Measurements from ENCODE around the gene MPPED2. TPM values are rescaled to one million over a fixed set of nuclear protein-coding genes. Genes with fewer than 3 reads are reported as not detected.

The MPPED2 gene
- total RNA-seq, 1 experiment from 2014 or later: 2.4 TPM

GRCh38 chr11:30587269-30587812, 1.2 kb upstream of the MPPED2 start:
- H3K27ac Mint-ChIP-seq: no peak overlapping the region
- CTCF ChIA-PET: interaction anchor here (1.4 kb wide), 1 partner anchor 324 kb away, joined by 3 read pairs; no protein-coding TSS in a partner anchor
- peak overlapping the region; percentile 71 for H3K4me3 Mint-ChIP-seq
- DNase-seq (ENCODE audit: low spot score) (no peak), ATAC-seq (no peak)
- H3K9me3 Mint-ChIP-seq: no peaks in the 10 kb centered on the region
- H3K4me1 Mint-ChIP-seq: peaks cover 24% of the 10 kb centered on the region
- no peak for TF ChIP-seq NR1H2 (CRISPR knock-in tag; IDR thresholded peaks at IDR 0.05)
- TF ChIP-seq E2F1 (CRISPR knock-in tag; IDR thresholded peaks at IDR 0.05): no peak
- TF ChIP-seq GRHL2 (CRISPR knock-in tag; IDR thresholded peaks at IDR 0.05; ENCODE audit: insufficient replicate concordance, severe bottlenecking): no peak
- no peak for TF ChIP-seq TEAD4 (CRISPR knock-in tag; IDR thresholded peaks at IDR 0.05)
- TF ChIP-seq ETV6 (CRISPR knock-in tag; IDR thresholded peaks at IDR 0.05): no peak
- no peak for TF ChIP-seq EMX1 (CRISPR knock-in tag; IDR thresholded peaks at IDR 0.05)
- TF ChIP-seq, protein P1, sequence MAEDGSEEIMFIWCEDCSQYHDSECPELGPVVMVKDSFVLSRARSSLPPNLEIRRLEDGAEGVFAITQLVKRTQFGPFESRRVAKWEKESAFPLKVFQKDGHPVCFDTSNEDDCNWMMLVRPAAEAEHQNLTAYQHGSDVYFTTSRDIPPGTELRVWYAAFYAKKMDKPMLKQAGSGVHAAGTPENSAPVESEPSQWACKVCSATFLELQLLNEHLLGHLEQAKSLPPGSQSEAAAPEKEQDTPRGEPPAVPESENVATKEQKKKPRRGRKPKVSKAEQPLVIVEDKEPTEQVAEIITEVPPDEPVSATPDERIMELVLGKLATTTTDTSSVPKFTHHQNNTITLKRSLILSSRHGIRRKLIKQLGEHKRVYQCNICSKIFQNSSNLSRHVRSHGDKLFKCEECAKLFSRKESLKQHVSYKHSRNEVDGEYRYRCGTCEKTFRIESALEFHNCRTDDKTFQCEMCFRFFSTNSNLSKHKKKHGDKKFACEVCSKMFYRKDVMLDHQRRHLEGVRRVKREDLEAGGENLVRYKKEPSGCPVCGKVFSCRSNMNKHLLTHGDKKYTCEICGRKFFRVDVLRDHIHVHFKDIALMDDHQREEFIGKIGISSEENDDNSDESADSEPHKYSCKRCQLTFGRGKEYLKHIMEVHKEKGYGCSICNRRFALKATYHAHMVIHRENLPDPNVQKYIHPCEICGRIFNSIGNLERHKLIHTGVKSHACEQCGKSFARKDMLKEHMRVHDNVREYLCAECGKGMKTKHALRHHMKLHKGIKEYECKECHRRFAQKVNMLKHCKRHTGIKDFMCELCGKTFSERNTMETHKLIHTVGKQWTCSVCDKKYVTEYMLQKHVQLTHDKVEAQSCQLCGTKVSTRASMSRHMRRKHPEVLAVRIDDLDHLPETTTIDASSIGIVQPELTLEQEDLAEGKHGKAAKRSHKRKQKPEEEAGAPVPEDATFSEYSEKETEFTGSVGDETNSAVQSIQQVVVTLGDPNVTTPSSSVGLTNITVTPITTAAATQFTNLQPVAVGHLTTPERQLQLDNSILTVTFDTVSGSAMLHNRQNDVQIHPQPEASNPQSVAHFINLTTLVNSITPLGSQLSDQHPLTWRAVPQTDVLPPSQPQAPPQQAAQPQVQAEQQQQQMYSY (CRISPR knock-in tag; IDR thresholded peaks at IDR 0.05): no peak
- TF ChIP-seq, protein P2, sequence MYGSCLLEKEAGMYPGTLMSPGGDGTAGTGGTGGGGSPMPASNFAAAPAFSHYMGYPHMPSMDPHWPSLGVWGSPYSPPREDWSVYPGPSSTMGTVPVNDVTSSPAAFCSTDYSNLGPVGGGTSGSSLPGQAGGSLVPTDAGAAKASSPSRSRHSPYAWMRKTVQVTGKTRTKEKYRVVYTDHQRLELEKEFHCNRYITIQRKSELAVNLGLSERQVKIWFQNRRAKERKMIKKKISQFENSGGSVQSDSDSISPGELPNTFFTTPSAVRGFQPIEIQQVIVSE (CRISPR knock-in tag; IDR thresholded peaks at IDR 0.05; ENCODE audit: borderline replicate concordance): no peak
- TF ChIP-seq MLX (CRISPR knock-in tag; IDR thresholded peaks at IDR 0.05): no peak
- TF ChIP-seq E2F5 (CRISPR knock-in tag; IDR thresholded peaks at IDR 0.05): no peak
- TF ChIP-seq ATF1 (CRISPR knock-in tag; IDR thresholded peaks at IDR 0.05): no peak
- TF ChIP-seq OVOL2 (CRISPR knock-in tag; IDR thresholded peaks at IDR 0.05; ENCODE audit: borderline replicate concordance): no peak
- TF ChIP-seq, protein P3, sequence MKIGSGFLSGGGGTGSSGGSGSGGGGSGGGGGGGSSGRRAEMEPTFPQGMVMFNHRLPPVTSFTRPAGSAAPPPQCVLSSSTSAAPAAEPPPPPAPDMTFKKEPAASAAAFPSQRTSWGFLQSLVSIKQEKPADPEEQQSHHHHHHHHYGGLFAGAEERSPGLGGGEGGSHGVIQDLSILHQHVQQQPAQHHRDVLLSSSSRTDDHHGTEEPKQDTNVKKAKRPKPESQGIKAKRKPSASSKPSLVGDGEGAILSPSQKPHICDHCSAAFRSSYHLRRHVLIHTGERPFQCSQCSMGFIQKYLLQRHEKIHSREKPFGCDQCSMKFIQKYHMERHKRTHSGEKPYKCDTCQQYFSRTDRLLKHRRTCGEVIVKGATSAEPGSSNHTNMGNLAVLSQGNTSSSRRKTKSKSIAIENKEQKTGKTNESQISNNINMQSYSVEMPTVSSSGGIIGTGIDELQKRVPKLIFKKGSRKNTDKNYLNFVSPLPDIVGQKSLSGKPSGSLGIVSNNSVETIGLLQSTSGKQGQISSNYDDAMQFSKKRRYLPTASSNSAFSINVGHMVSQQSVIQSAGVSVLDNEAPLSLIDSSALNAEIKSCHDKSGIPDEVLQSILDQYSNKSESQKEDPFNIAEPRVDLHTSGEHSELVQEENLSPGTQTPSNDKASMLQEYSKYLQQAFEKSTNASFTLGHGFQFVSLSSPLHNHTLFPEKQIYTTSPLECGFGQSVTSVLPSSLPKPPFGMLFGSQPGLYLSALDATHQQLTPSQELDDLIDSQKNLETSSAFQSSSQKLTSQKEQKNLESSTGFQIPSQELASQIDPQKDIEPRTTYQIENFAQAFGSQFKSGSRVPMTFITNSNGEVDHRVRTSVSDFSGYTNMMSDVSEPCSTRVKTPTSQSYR (CRISPR knock-in tag; IDR thresholded peaks at IDR 0.05): no peak
- no peak for TF ChIP-seq PRRX2 (CRISPR knock-in tag; IDR thresholded peaks at IDR 0.05)
- TF ChIP-seq ZNF232 (CRISPR knock-in tag; IDR thresholded peaks at IDR 0.05): no peak
- no peak for TF ChIP-seq ZBTB43 (CRISPR knock-in tag; IDR thresholded peaks at IDR 0.05)
- H3K27me3 Mint-ChIP-seq (ENCODE audit: low read depth): peaks cover 53% of the 10 kb centered on the region
- no peaks in the 10 kb centered on the region for H3K36me3 Mint-ChIP-seq
- POLR2A ChIA-PET: no interaction called here
